ENCODE measurements around the gene ST3GAL6. TPM values are rescaled to one million over a fixed set of nuclear protein-coding genes. Genes with fewer than 3 reads are reported as not detected.

The ST3GAL6 gene
- total and polyA plus RNA-seq, 2 of the 8 experiments (the other 6 are each of a cell fraction or from before 2014, with no cell fraction given): 3.3 to 6.1 TPM

- no peak overlapping the region for H4K5ac ChIP-seq (ENCODE audit: insufficient read length, low read depth, low read length)
- no peak overlapping the region for H3K4ac ChIP-seq (replicated peaks; ENCODE audit: insufficient read length, low read depth, low read length)
- ChIA-PET POLR2A (ENCODE audit: partially characterized antibody) (no interaction called here), CTCF (ENCODE audit: partially characterized antibody) (interaction anchor here (1.2 kb wide), 1 partner anchor 30 kb away, joined by 3 read pairs; no protein-coding TSS in a partner anchor)
- no peak overlapping the region for H2AFZ ChIP-seq (ENCODE audit: low read length)
- H3K27me3 ChIP-seq (replicated peaks in 1 of 4; ENCODE audit: control insufficient read depth in 3 of 4, extremely low read depth in 1 of 4, insufficient read depth in 3 of 4, low read length in 3 of 4): peaks cover 0 to 8% (median 3%) of the 10 kb centered on the region in 4 experiments; a peak in 4 of 7 replicates
- H2BK12ac ChIP-seq (ENCODE audit: low read depth, low read length): no peak overlapping the region
- H3K4me1 ChIP-seq (replicated peaks in 1 of 4; ENCODE audit: control insufficient read depth in 3 of 4, insufficient read depth in 4 of 4, low read length in 3 of 4): peaks cover 0 to 6% (median 0%) of the 10 kb centered on the region in 4 experiments; a peak in 2 of 7 replicates
- DNase-seq (ENCODE audit: low read depth in 1 of 2, low spot score in 2 of 2): no peak
- no peak overlapping the region for H2AK5ac ChIP-seq (ENCODE audit: low read depth, low read length)
- H4K91ac ChIP-seq (replicated peaks; ENCODE audit: insufficient read length, low read length): no peak overlapping the region
- H3K27ac ChIP-seq (ENCODE audit: low read depth, low read length): no peak overlapping the region
- H2BK15ac ChIP-seq (ENCODE audit: low read length): no peak overlapping the region
- peak overlapping the region; percentile 84 to 86; a peak in 3 of 4 replicates for H3K4me2 ChIP-seq (ENCODE audit: insufficient read depth in 1 of 2, low read depth in 2 of 2, low read length in 2 of 2)
- no peak overlapping the region for H2BK5ac ChIP-seq (ENCODE audit: low read depth, low read length)
- H3K23ac ChIP-seq (ENCODE audit: insufficient read length): no peak overlapping the region
- peaks cover 0 to 15% of the 10 kb centered on the region in 2 experiments; a peak in 1 of 4 replicates for H3K79me2 ChIP-seq (ENCODE audit: control insufficient read depth in 1 of 2, insufficient read depth in 2 of 2, low read length in 2 of 2)
- H3K18ac ChIP-seq (ENCODE audit: extremely low read depth, low read length): no peak overlapping the region
- peaks cover 11% of the 10 kb centered on the region for H3K23me2 ChIP-seq (ENCODE audit: low read depth, low read length)
- no peaks in the 10 kb centered on the region for H3K9me3 ChIP-seq (ENCODE audit: insufficient read depth in 2 of 2, low read depth in 1 of 2, low read length in 1 of 2)
- H3K14ac ChIP-seq (ENCODE audit: insufficient read length): no peak overlapping the region
- no peak overlapping the region for H4K8ac ChIP-seq (ENCODE audit: extremely low read depth, insufficient read depth, low read length)
- no peak overlapping the region for H3K9ac ChIP-seq (replicated peaks in 1 of 4; ENCODE audit: extremely low read depth in 1 of 4, low read depth in 3 of 4, low read length in 3 of 4)
- FAIRE-seq: no peak
- peaks cover 0 to 3% of the 10 kb centered on the region in 2 experiments for H4K20me1 ChIP-seq (replicated peaks in 1 of 2; ENCODE audit: control insufficient read depth in 1 of 2, insufficient read depth in 2 of 2, low read length in 2 of 2)
- no peak overlapping the region for H2BK120ac ChIP-seq (replicated peaks; ENCODE audit: low read depth, low read length)
- peak overlapping the region in 1 of 4 experiments; percentile 69; a peak in 4 of 8 replicates for H3K4me3 ChIP-seq (ENCODE audit: extremely low read depth in 1 of 4, insufficient read depth in 2 of 4, low read depth in 3 of 4, low read length in 4 of 4)
- 75% methylated on average over 4 of the region's 4 CpGs; no CpG with 5 or more reads in 1 of the 2 experiments for WGBS, 2 experiments (ENCODE audit: extremely low coverage in 1 of 2, insufficient coverage in 1 of 2, insufficient read length in 1 of 2, insufficient replicate concordance in 2 of 2, low coverage in 1 of 2, low lambda C conversion rate in 2 of 2, missing lambda C conversion rate in 1 of 2)
- H3K56ac ChIP-seq (replicated peaks; ENCODE audit: insufficient read length, low read depth, low read length): no peak overlapping the region
- H2BK20ac ChIP-seq (ENCODE audit: low read length): no peak overlapping the region
- H3K79me1 ChIP-seq (ENCODE audit: low read depth, low read length): no peaks in the 10 kb centered on the region; the same call in 1 of the 2 replicates
- no peaks in the 10 kb centered on the region for H3K36me3 ChIP-seq (ENCODE audit: control insufficient read depth in 2 of 4, insufficient read depth in 4 of 4, low read length in 3 of 4)
- TF ChIP-seq ATF3 (IDR thresholded peaks at IDR 0.05; ENCODE audit: insufficient read depth, low read depth, low read length): no peak
- TF ChIP-seq RXRA (IDR thresholded peaks at IDR 0.05; ENCODE audit: insufficient read depth, low read depth, low read length): no peak
- no peak for TF ChIP-seq KDM4A (IDR thresholded peaks at IDR 0.05; ENCODE audit: low read depth, low read length, severe bottlenecking)
- TF ChIP-seq EP300 (IDR thresholded peaks at IDR 0.05; ENCODE audit: borderline replicate concordance in 1 of 2, low read depth in 2 of 2, low read length in 2 of 2): no peak
Measured at GRCh38 chr3:98734306-98734705, 28.8 kb upstream of the ST3GAL6 start.
